ENCODE measurements around the gene ADGRF1.
A peak's percentile ranks its signal among the peaks of the same experiment; 100 is the strongest.
"Not testable (repeated sequence)": the region's sequence is repeated elsewhere in the genome, so short reads cannot be mapped to it uniquely, and the experiment has no call there.

The ADGRF1 gene

DNA sequence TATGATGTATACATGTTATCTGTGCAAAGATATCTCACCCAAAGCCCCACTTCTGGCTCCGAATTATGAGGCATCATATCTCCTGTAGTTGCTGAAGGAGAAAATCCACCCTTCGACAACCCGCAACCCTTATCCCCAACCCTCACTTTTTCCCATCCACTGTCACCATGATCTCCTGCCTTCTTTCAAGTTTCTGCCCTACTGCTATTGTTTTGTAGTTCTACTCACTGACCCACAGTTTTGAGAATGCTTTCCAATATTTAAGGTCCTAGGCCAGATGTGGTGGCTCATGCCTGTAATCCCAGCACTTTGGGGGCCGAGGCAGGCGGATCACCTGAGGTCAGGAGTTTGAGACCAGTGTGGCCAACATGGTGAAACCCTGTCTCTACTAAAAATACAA, 22.2 kb downstream of the ADGRF1 start:
- no peak for DNase-seq

DNA sequence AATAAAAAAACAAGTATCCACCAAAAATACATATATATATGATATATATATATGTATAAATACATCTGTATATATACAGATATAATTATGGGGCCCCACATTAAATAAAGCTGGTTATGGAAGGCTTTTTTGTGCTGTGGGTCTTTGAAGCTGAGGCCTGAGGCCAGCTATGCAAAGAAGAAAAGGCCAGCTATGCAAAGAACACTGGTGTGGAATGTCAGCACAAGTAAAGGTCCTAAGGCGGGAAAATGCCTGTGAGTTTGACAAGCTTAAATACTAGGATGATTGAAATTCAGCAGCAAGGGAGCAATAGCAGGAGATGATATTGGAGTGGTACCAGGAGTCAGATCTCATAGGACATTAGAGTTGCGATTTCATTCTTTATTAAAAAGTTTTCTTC, 25.2 kb downstream of the ADGRF1 start:
- DNase-seq, result no peak

DNA sequence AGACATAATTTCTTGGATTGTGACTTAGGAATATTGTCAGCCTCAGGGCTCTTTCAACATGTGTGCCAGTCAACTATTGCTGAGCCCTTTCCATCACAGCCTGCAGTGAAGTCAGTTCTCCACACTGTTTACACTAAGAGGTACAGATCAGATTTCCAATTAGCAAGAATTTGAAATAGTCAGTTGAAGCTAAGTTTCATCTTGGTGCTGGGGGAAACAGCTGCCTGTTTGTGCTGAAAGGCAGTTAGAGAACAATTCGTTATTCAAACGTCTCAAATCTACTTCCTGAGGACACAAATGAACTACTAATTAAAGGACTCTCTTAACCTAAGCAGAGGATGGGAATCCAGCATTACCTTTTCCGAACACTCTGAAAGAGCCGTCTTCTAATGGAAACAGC, 25.9 kb downstream of the ADGRF1 start:
- no peak for DNase-seq

DNA sequence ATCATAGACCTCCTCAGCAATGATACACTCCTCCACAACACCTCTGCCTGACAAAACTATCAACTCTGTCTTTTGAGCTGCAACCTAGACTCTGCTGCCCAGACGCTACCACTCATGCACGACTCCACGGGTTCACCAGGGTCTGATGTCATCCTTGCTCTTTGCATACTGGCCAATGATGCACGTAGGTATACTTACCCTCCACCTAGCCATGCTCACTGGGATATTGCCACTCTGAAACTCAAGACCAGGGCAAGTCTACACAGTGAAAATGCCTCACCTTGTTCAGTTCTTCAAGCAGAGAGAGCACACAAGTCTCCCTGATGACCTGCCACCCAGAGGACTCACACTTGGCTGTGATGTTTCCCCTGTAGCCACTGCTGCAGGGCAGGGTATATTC, 27.7 kb downstream of the ADGRF1 start:
- DNase-seq, result no peak

DNA sequence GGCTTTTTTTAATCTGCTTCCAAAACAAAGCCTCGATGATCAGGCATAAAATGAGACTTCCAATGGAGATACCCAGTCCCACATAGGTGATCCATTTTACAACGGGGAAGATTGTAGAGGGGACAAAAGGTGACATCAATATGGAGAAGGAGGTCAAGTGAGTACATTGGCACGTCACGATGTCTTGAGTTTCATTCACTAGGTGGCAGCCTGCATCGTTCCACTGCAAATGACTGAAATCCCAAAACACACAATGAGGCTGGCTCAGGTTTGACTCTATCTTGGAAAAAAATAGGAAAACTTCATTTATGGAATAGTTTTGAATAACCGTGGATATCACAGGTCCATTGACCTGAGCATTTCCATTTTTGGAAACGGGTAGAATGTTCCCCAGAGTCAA, 32.5 kb downstream of the ADGRF1 start:
- DNase-seq, result no peak

DNA sequence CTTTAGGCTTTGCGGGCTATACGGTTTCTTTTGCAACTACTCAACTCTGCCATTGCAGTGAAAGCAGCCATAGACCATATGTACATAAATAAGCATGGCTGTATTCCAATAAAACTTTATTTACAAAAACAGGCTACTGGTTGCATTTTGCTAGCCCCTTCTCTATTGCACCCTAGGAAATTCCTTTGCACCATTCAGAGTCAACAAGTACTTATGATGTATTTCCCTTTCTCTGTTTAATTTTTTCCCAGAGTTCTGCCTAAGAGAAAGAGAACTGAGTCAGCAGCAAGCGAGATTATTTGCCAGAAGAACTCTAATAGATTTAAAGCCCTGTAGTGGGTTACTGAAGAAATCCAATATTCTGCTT, 33.8 kb downstream of the ADGRF1 start:
- no peak for DNase-seq

DNA sequence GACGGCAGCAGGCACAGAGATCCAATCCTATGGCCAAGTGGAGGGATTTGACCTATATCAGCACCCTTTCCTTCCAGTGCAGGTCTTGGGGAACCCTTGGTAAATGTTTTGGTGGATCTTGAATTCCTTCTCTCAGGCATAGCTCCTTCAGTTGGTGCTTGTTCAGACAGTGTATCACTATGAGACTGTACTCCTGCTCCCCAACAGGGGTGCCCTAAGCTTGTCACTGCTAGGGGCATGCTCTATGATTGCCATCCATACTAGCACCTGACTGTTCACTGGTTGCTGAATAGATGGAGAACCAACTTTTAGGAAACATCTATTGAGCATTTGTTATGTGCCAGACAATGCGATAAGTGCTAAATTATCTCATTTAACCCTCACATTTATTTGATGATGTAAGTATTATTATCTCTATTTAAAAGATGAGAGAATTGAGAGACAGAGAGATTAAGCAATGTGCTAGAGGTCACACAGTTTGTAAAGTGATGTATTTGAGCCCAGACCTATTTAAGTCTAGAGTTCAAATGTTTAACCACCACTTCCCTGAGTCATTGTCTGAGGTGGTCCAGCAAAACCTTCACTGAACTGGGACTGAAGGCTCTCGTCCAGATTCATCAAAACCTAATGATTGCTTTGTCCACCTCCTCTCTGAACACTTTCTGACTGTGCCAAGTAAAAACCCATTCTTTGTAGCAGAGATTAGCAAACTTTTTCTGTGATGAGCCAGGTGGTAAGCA, 34.3 kb downstream of the ADGRF1 start:
- DNase-seq, result no peak

DNA sequence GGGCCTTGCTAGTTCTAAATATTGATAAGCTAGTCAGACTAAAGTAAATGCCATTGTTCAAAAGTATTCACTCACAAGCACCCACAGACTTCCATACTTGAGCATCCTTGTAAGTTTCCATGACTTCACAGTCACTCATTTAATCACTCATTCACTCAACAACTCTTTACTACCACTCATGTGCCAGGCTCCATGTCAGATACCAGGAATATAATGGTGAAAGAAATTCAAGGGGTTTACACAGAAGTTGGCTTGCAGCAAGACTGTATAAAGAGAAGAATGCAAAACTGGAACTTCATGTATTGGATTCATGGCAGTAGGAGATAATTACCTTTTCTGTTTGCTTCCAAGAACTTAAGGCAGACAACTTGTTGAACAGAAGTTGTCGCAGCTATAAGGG, 36.6 kb downstream of the ADGRF1 start:
- no peak for DNase-seq

DNA sequence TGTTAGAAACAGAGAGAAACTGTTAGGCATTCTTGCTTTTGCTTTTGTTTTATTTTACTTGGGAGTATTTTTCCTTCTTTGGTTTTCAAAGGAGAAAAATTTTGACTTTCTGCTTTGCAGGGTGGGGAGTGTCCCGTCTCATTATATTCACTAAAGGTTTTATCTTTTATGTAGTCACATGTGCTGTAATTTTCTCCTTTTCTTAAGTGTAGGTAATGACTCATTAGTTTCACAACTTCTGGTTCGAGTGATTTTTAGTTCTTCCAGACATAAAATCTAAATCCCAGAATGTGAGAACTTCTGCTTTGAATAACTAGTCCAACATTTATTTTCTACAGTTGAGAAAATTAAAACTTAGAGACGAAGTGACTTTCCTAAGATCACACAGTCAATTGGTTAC, 37.7 kb downstream of the ADGRF1 start:
- no peak for DNase-seq

DNA sequence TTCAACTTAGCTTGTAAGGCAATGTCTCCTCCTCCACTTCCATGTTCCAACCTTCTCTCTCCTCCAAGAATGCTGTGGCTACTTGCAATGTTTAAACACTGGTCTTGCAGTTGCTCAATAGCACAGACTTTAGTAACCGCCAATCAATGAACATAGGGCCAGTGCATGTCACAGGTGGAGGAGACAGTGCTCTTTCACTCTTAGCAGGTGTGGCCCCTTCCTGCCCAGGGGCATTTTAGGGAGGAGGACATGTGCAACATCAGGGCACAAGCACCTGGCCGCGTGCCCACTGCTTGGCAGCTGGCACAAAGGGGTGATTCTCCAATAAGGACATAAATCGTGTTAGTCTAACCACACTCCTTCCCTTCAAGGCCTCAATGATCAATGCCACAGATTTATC, 41.3 kb downstream of the ADGRF1 start:
- DNase-seq, result no peak

DNA sequence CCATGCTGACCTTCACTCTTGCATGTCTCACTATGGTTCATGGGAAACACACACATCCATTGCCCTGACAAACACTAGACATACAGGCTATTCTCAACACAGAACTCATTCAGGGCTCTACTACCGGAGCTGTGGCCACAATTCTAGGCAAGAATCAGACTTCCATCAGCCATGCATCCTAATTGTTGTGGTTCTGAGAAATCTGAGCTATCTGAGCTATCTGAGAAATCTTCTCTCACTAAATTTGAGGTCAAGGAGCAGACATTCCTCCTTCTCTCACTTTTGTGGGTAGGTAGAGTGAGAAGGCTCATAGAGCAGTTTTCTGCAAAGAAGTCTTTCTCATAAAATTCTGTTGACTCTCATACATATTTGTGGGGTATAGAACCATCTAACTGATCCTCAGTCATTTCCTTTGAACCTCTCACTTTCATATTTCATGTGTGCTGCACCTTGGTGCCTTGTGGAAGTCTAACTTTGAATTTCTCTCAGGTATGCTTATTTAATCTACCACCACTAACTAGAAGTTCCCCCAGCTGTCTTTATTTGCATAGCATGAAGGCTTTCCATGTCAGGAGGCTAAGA, 43.6 kb downstream of the ADGRF1 start:
- no peak for DNase-seq

DNA sequence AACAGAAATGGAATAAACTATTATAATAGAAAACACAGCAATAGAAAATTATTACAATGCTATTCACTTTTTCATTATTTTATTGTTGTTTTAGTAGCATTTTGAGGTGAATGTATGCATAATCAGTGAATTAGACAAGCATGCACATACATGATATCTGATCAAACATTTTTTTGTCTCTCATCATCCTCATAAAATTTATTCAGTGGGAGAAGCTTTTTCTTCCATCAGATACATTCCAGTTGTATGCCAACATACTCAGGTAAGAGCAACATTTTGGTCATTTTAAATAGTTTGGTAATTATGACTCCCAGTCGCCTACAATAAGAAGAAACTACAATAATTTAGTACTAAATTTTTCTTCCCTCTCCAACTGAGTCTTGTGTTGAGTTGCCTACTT, 44.5 kb downstream of the ADGRF1 start:
- no peak for DNase-seq

DNA sequence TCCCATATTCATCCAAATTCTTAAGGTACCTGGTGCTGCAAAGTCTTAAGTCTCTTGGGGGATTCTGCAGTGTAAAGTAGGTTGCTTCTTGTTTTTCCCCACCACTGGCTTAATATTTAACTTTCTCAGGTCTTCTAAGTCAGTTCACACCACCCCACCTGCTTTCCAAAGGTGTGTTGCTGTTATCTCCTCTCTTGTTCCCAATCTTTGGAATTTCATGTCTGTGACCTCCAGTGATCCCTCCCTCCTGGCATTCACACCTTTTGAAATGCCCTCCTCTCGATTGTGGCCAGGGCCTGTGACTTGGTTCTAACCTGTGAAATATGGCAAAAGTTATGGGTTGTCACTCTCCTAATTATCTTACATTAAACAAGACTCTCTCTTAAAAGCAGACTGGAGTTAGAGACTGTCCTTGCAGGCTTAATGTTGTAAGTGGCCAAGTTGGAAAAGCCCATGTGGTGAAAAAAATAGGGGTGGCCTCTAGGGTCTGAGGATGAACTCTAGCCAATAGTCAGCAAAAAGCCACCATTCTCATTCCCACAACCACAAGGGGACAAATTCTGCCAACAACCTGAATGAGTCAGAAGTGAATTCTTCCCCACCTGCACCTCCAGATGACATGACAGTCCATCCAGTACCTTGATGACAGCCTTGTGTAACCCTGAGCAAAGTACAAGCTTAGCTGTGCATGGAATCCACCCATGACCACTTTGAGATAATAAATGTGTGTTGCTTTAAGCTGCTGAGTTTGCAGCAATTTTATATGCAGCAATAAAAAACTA, 45.1 kb downstream of the ADGRF1 start:
- DNase-seq, result no peak

DNA sequence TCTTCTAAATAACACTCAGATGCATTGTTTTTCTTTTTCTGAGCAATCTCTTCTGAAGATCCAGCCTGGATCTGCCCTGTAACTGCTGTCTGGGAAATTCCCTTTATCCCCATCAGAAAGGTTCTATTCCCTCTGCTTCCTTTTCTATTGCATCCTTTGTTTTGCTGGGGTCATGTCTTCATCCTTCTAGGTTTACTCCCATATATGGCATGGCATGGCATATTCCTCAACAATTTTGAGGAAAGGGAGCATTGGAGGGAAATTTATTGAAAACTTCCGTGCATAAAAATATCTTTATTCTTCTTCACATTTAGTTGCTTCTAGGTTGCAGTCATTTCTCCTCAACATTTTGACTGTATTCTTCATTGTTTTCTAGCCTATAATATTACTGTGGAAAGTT, 47.2 kb downstream of the ADGRF1 start:
- DNase-seq, result no peak

DNA sequence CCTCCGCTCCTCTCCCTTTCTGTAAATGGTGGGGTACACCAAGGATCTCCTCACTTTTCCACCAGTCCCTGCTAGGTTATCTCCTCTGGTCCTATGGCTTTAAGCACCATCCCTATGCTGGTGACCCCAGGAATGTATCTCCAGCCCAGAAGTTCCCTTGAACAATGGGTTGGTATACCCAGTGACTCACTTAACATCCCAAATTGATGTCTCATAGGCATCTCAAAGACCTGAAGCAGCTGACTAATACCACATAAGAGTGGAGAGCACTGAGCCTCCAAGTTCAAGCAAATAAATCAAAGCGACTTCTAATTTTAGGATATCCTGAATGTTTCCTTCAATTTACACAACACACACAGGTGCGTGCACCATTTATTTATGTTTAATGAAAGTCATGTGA, 48.3 kb downstream of the ADGRF1 start:
- DNase-seq, result no peak

DNA sequence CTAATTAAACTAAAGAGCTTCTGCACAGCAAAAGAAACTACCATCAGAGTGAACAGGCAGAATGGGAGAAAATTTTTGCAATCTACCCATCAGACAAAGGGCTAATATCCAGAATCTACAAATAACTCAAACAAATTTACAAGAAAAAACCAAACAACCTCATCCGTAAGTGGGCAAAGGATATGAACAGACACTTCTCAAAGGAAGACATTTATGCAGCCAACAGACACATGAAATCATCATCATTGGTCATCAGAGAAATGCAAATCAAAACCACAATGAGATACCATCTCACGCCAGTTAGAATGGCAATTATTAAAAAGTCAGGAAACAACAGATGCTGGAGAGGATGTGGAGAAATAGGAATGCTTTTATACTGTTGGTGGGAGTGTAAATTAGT, 49.7 kb downstream of the ADGRF1 start:
- DNase-seq, result not testable (repeated sequence)

DNA sequence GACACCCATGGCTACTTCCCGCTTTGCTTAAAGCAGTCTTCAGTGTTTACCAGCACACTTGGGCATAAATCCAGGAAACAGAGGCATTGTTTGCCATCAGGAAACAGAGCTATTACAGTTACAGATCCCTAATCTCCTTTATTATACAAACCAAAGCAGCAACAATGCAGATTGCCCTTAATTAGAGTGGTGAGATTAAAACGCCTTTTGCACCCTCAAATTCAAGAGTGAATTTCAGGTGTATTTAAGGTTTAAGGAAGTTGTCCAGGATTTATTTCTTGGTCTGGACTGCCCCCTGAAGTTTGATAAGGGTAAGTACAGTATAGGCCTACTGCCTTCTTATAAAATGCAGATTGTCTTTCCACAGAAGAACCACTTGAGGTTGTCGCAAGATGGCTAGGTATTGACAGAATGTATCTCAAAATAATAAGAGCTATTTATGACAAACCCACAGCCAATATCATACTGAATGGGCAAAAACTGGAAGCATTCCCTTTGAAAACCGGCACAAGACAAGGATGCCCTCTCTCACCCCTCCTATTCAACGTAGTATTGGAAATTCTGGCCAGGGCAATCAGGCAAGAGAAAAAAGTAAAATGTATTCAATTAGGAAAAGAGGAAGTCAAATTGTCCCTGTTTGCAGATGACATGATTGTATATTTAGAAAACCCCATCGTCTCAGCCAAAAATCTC, 51.2 kb downstream of the ADGRF1 start:
- DNase-seq, result peak; percentile 15

DNA sequence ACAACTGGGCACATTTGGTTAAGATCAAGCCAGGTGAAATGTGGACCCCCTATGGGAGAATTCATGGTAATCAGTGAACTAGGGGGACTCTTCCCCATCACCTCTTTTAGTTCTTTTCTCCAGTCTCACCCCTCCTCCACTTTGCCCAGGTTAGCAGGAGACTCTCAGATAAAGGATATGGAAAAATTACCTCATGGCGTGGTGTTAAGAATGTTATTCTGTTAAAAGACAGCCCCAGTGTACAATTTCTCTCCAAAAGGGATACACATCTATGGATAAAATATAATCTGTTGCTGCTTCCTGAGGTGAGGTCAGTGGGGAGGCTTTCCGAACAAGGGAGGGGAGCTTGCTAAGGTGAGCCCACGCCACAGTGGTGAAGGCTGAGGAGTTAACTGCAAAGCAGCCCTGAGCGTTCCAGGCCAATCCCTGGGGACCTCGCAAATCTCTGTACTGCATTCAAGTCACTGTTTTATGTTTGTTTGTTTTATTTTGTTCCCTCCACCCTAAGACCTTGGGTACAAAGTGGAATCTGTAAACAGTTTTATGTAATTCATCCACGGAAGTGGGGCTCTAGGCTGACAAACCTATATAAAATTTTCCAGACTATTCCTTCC, 52.0 kb downstream of the ADGRF1 start:
- DNase-seq, result no peak

DNA sequence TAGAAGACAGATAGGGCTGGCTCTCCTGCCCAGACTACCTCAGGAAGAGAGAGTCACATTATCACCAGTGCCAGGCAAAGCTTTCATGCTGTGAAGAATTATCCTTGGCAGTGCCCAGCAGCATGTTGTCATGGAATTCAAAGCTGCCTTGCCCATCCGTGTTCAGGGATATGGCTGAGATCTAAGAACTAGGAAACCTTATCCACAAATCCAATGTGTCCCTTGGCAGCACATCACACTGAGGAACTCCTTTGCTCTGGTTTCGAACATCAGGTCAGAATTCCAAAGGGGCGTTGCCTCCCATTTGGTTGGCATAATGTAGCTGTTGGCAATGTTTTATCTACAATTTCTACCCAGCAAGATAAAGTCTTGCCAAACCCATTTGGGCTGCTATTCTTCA, 52.7 kb downstream of the ADGRF1 start:
- no peak for DNase-seq

DNA sequence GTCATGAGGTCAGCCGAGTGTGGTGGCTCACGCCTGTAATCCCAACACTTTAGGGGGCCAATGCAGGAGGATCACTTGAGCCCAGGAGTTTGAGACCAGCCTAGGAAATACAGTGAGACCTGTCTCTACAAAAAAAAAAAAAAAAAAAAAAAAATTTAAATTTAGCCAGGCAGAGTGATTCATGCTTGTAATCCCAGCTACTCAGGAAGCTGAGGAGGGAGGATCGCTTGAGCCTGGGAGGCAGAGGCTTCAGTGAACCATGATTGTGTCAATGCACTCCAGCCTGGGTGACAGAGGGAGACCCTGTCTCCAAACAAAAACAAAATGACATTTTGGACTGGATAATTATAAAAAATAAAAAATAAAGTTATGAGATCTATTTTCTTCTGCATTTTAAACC, 56.2 kb downstream of the ADGRF1 start:
- no peak for DNase-seq

DNA sequence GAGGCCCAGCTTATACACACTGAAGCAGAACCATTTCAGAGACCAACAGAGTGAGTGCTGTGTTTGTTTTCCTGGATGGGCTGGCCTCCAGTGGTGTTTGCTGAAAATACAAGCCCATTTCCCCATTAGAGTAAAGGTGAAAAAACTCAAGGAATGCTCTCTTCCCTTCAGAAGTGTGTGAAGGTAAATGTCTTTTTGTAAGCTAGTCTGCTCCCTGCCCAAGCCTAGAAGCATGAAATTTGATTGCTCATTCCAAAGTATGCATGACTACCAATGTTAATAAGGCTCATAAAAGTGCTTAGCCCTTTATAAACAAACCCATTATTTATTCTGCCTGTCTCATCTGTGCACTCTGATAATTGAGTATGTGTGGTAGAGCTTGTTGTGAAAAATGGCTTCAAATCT, 59.1 kb downstream of the ADGRF1 start:
- DNase-seq, result no peak

DNA sequence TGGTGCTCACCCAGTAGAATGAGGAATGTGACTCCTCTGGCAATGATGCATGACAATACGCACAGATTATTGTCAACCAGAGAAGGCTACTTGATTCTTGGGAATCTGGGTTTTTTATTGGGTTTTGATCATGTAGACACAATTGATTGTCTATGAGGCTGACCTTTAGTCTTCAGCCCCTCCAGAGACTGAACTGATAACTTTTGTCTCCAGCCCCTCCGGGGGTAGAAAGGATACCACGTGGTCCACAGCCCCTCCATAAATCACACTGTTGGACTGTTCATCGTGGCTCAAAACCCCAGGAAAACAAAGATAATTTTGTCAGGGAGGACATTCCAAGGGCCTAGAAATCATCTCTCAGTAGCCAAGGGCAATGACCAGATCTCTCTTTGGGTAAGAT, 62.9 kb downstream of the ADGRF1 start:
- no peak for DNase-seq

DNA sequence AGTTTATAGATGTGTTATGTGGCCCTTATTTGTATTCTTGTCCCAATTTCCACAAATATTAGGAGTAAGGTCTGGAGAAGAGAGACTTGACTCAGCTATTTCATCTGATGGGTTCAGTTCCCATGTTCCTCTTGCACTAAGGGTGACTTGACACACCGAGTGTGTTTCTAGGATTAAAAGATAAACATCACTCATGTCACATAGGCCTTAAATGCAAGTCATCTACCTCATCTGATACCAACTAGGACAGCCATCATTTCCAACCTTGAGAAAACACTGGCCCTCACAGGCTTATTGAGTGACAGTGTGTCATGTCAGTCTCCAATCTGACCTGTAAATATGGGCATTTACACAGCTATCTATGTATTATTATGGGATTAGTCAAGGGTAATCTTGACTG, 67.3 kb downstream of the ADGRF1 start:
- DNase-seq, result no peak
